T47D (cell line): Measurements from ENCODE around the gene LPGAT1.

Experiments used
- DNase-seq, 2 experiments: peaks; one replicate each; pipeline versions ENCODE4 v3.0.0 to v3.0.0-alpha.2; 2011 to 2012; ENCODE audit warnings: low read depth in 1 of 2, low spot score in 1 of 2
- JUND ChIP-seq: IDR thresholded peaks from 2 replicates; pipeline ENCODE4 v1.6.1; 2012; ENCODE audit warnings: low read depth
- in situ Hi-C: cut with HindIII; loops from 2 replicates; pipeline ENCODE4 v1.10.0; 2016; ENCODE audit warnings: low sequenced_read_pairs, low pct_unique_long_range_greater_than_20kb

LPGAT1 gene

GRCh38 chr1:211783266-211783665 lies 47.3 kb downstream of the LPGAT1 start:
- in situ Hi-C loops, result no loop called here
- no peak for DNase-seq
- TF ChIP-seq JUND, result no peak

GRCh38 chr1:211781260-211781659 lies 49.3 kb downstream of the LPGAT1 start:
- in situ Hi-C loops, result no loop called here
- no peak for DNase-seq
- no peak for TF ChIP-seq JUND

- in situ Hi-C loops, result no loop called here
- TF ChIP-seq JUND, result no peak
- no peak for DNase-seq
Measured at GRCh38 chr1:211775170-211775569, 55.4 kb downstream of the LPGAT1 start.

DNA sequence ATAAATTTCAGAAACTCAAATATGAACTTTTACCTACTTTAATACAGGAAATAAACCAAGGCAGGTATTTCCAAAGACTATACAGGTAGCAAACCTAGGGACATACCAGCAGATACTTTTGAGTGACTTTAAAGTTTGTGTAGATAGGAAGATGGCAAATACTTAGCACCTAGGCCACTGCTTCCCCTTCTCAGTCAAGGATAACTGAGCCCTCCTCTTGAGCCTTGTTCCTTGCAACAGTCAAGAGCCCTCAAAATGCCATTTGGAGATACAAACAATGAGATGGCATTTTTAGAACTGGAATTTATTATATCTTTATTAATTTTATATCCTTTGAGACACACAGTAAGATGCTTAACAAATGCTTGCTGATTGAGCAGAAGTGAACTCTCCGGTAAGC lies 65.9 kb downstream of the LPGAT1 start:
- TF ChIP-seq JUND, result no peak
- no peak for DNase-seq
- in situ Hi-C loops, result no loop called here

DNA sequence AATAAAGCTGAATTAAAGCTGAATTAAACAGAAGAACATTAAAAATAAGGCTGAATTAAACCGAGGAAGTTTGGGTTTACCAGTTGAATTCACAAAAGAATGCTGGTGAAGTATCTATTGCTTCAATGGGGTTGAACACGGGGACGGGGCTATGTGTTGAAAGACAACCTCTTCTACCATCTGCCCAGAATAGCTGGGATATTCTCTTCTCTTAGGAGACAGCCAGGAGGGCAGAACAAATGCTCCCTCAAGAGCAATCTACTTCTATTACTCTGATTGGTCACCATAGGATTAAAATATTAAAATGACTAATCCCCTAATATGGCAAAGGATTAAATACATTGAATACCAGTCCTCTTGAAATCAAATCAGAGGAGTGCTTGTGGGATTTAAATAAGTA lies 68.4 kb downstream of the LPGAT1 start:
- no peak for TF ChIP-seq JUND
- no peak for DNase-seq
- in situ Hi-C loops, result no loop called here

- DNase-seq, result no peak
- TF ChIP-seq JUND, result no peak
Measured at GRCh38 chr1:211761400-211761799, 69.2 kb downstream of the LPGAT1 start.

GRCh38 chr1:211756471-211757020 lies 74.0 kb downstream of the LPGAT1 start:
- in situ Hi-C loops, result no loop called here
- no peak for TF ChIP-seq JUND
- no peak for DNase-seq

More at GRCh38 chr1:211761400-211761799, 69.2 kb downstream of the LPGAT1 start:
- in situ Hi-C loops, result no loop called here

- no peak for DNase-seq
- no peak for TF ChIP-seq JUND
- in situ Hi-C loops, result no loop called here
Measured at GRCh38 chr1:211753649-211754251, 76.8 kb downstream of the LPGAT1 start.

GRCh38 chr1:211752951-211753486 lies 77.5 kb downstream of the LPGAT1 start:
- TF ChIP-seq JUND, result no peak
- DNase-seq, result no peak
- in situ Hi-C loops, result no loop called here

DNA sequence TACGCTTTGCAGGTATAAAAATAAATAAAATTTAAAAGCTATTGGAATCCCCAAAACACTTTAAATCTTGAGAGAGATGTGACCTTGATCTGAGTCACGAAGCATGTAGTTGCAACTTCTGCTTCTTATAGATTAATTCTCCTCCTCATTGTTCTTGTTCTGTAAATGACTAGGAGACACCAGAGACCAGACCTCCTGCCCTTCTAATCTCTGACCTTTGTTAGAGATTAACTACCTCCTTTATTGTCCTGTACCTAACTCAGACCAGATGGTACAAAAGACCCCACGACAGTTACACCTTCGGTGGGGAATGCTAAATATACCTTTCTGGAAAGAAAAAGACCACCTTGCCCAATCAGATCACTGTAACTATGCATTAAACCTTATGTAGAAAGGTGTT lies 78.2 kb downstream of the LPGAT1 start:
- no peak for TF ChIP-seq JUND
- in situ Hi-C loops, result no loop called here
- no peak for DNase-seq

DNA sequence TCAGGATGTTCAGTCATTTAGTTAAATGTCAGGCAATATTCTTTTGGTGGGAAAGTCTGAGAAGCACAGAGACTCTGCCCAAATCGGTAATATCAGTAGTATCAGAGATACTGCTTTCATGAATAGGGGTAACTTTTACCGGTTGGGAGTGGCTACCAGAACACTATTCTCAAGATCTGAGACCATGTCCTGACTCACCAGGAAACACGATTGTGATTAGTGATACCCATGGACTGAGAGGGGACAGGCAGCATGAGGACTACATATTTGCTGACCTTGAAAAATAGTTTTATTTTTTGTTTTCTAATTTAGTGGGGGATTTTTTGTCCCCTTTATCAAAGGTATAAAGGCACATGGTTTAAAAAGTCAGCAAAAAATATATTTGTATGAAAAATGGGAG lies 79.1 kb downstream of the LPGAT1 start:
- TF ChIP-seq JUND, result no peak
- DNase-seq, result no peak
- in situ Hi-C loops, result no loop called here

DNA sequence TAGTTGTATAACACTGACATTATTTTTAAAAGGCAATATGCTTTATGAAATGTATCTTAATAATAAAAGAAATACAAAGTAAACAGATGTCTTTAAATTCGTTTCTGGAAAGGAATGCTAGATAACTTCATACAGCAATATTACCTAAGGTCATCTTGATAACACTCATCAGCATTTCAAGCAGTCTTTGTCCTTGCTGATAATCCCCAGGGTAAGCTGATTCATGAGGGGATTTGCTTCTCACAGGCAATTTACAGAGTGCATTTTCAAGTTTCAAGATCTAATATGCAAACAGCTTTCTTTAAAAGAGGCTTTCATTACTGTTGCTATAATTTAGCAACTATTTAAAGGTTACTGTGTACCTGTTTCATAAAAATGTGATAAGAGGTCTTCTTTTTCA lies 80.0 kb downstream of the LPGAT1 start:
- TF ChIP-seq JUND, result no peak
- in situ Hi-C loops, result no loop called here
- DNase-seq, result no peak

GRCh38 chr1:211749251-211749650 lies 81.3 kb downstream of the LPGAT1 start:
- no peak for TF ChIP-seq JUND
- in situ Hi-C loops, result no loop called here
- DNase-seq, result no peak

DNA sequence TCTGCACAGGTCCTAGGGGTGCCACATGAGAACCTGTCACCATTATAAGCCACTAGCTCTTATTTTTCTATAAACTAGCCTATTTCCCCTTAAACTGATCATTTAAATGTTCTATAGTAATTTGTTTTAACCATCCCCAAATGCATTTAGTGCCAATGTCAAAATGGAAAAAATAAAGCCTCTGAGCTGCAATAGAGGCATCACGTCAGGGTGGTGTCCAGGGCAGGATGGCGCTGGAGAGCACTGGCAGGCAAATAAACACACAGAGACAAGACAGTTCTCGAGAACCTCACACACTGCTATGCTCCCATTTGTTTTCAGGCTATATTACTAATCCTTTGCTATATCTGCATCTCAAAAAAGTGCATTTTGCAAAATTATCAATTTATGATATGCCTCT lies 81.8 kb downstream of the LPGAT1 start:
- DNase-seq, result no peak
- in situ Hi-C loops, result no loop called here
- no peak for TF ChIP-seq JUND
